Stimulated activated CD4-positive, alpha-beta T cell treated with anti-CD3 and anti-CD28 coated beads, Interleukin-1b, Interleukin-23, amount 100 ng/mL, for 4 hours (primary cell): ENCODE results near the gene OR8K1.

ENCODE experiments used
- DNase-seq, 2 donors: peaks; one replicate each; pipeline ENCODE4 v3.0.0-alpha.2; 2020; ENCODE audit warnings: low read depth in 2 of 2

The OR8K1 gene

GRCh38 chr11:56345739-56346138 lies at the start of gene OR8K1:
OR8K1 (plus strand) TSS chr11:56346039; CDS start chr11:56346039, 0 bp downstream.
- no peak for DNase-seq

GRCh38 chr11:56296898-56297297 lies 48.9 kb upstream of the OR8K1 start:
- no peak for DNase-seq

- DNase-seq: no peak
Measured at GRCh38 chr11:56307836-56308235, 38.0 kb upstream of the OR8K1 start.

GRCh38 chr11:56314844-56315243 lies 31.0 kb upstream of the OR8K1 start, which contains the start of gene OR8K3:
OR8K3 (plus strand) TSS chr11:56315144; CDS start chr11:56318307, 3,163 bp downstream.
- no peak for DNase-seq

GRCh38 chr11:56331861-56332491 lies 13.9 kb upstream of the OR8K1 start:
- no peak for DNase-seq

GRCh38 chr11:56333156-56333555 lies 12.7 kb upstream of the OR8K1 start:
- DNase-seq: no peak

- DNase-seq: no peak
Measured at GRCh38 chr11:56340289-56340688, 5.5 kb upstream of the OR8K1 start.

GRCh38 chr11:56353991-56354390 lies 8.2 kb downstream of the OR8K1 start, which contains the start of gene OR8J1:
OR8J1 (plus strand) TSS chr11:56354291; CDS start chr11:56360247, 5,956 bp downstream.
- no peak for DNase-seq

- no peak for DNase-seq
Measured at GRCh38 chr11:56375324-56375723, 29.5 kb downstream of the OR8K1 start, which contains the start of gene OR8U1. OR8U1 (plus strand) TSS chr11:56375624; CDS start chr11:56375624, 0 bp downstream.

GRCh38 chr11:56380120-56380519 lies 34.3 kb downstream of the OR8K1 start:
- DNase-seq: no peak

GRCh38 chr11:56394381-56394780 lies 48.5 kb downstream of the OR8K1 start:
- DNase-seq: no peak

- no peak for DNase-seq
Measured at GRCh38 chr11:56396047-56396446, 50.2 kb downstream of the OR8K1 start.
